Right lobe of liver (tissue), 4 donors: ENCODE results near the gene COL4A5.

ENCODE experiments used
- POLR2A ChIP-seq: fragments of 450-650 bp; IDR thresholded peaks from one replicate; pipeline ENCODE4 v1.6.1; 2017; ENCODE audit warnings: antibody characterized with exemption, mild to moderate bottlenecking
- TF ChIP-seq, protein P1 (sequence below), 4 donors: fragments of 200-600 bp in 3 of 4; fragments of 450-650 bp in 1 of 4; IDR thresholded peaks; one replicate each; pipeline versions ENCODE4 v1.5.1 to v1.8.0; 2016 to 2022; ENCODE audit warnings: antibody characterized with exemption in 4 of 4, mild to moderate bottlenecking in 2 of 4
- donor health status: DM: no; HTN: no; CAD: no.
- donor health status: DM: no; HTN: no; CAD: no.
- donor health status: DM: no; HTN: yes; CAD: no.

GRCh38 chrX:108435261-108435660, 4.4 kb upstream of the COL4A5 start:
- no peak for TF ChIP-seq POLR2A
- TF ChIP-seq, protein P1, sequence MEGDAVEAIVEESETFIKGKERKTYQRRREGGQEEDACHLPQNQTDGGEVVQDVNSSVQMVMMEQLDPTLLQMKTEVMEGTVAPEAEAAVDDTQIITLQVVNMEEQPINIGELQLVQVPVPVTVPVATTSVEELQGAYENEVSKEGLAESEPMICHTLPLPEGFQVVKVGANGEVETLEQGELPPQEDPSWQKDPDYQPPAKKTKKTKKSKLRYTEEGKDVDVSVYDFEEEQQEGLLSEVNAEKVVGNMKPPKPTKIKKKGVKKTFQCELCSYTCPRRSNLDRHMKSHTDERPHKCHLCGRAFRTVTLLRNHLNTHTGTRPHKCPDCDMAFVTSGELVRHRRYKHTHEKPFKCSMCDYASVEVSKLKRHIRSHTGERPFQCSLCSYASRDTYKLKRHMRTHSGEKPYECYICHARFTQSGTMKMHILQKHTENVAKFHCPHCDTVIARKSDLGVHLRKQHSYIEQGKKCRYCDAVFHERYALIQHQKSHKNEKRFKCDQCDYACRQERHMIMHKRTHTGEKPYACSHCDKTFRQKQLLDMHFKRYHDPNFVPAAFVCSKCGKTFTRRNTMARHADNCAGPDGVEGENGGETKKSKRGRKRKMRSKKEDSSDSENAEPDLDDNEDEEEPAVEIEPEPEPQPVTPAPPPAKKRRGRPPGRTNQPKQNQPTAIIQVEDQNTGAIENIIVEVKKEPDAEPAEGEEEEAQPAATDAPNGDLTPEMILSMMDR (IDR thresholded peaks at IDR 0.05): no peak
